ENCODE measurements around the gene KRTAP17-1. TPM values are rescaled to one million over a fixed set of nuclear protein-coding genes. Genes with fewer than 3 reads are reported as not detected.

The KRTAP17-1 gene
- total RNA-seq, 2 experiments from 2014 or later, result not detected

GRCh38 chr17:41322094-41322902, 6.8 kb upstream of the KRTAP17-1 start:
- Histone ChIP-seq H3K79me2 (ENCODE audit: insufficient read depth, low read depth, low read length) (no peaks in the 10 kb centered on the region), H3K4me2 (ENCODE audit: low read length) (no peak overlapping the region), H4K20me1 (ENCODE audit: insufficient read depth, low read length) (no peaks in the 10 kb centered on the region), H3K9me2 (ENCODE audit: insufficient read depth, low read length) (no peaks in the 10 kb centered on the region), H3K9me3 (ENCODE audit: low read length) (no peaks in the 10 kb centered on the region), H3K4me3 (ENCODE audit: low read depth, low read length, poor library complexity, severe bottlenecking) (no peak overlapping the region), H3K4me1 (ENCODE audit: insufficient read depth, low read length, poor library complexity, severe bottlenecking) (no peaks in the 10 kb centered on the region), H2AFZ (ENCODE audit: low read length) (no peak overlapping the region), H3K27ac (ENCODE audit: low read depth, low read length, poor library complexity, severe bottlenecking) (no peak overlapping the region), H3K36me3 (ENCODE audit: insufficient read depth, low read length) (no peaks in the 10 kb centered on the region)
- peak; percentile 46 for DNase-seq (ENCODE audit: low spot score)
- POLR2A ChIA-PET, result no interaction called here
- BruUV-seq (replicated peaks), result no TSS peak
- TF ChIP-seq CTCF (conservative IDR thresholded peaks at IDR 0.05; ENCODE audit: low read length) (peak; percentile 80), EZH2phosphoT487 (IDR thresholded peaks at IDR 0.05; ENCODE audit: borderline replicate concordance, low read depth, low read length) (no peak)
- CTCF ChIA-PET (ENCODE audit: unreplicated experiment), result no interaction called here
- intact Hi-C loops (cut with micrococcal nuclease; ENCODE audit: unreplicated experiment), result loop anchor here (2.0 to 10.0 kb wide), 3 partner anchors 343 to 517 kb away; no protein-coding TSS in a partner anchor

- ChIA-PET POLR2A (no interaction called here), CTCF (ENCODE audit: unreplicated experiment) (no interaction called here)
Observed at GRCh38 chr17:41318231-41318630, 2.7 kb upstream of the KRTAP17-1 start.

More at GRCh38 chr17:41318231-41318630, 2.7 kb upstream of the KRTAP17-1 start:
- H2AFZ ChIP-seq (ENCODE audit: low read length), result no peak overlapping the region
- H3K4me3 ChIP-seq (ENCODE audit: low read depth, low read length, poor library complexity, severe bottlenecking), result no peak overlapping the region
- H3K27ac ChIP-seq (ENCODE audit: low read depth, low read length, poor library complexity, severe bottlenecking), result no peak overlapping the region
- no peaks in the 10 kb centered on the region for H3K36me3 ChIP-seq (ENCODE audit: insufficient read depth, low read length)
- H3K9me2 ChIP-seq (ENCODE audit: insufficient read depth, low read length), result no peaks in the 10 kb centered on the region
- no peaks in the 10 kb centered on the region for H3K79me2 ChIP-seq (ENCODE audit: insufficient read depth, low read depth, low read length)
- DNase-seq (ENCODE audit: low spot score), result no peak
- BruUV-seq (replicated peaks), result no TSS peak
- intact Hi-C loops (cut with micrococcal nuclease; ENCODE audit: unreplicated experiment), result no loop called here
- H3K4me2 ChIP-seq (ENCODE audit: low read length), result no peak overlapping the region
- H3K9me3 ChIP-seq (ENCODE audit: low read length), result no peaks in the 10 kb centered on the region
- no peaks in the 10 kb centered on the region for H4K20me1 ChIP-seq (ENCODE audit: insufficient read depth, low read length)
- H3K4me1 ChIP-seq (ENCODE audit: insufficient read depth, low read length, poor library complexity, severe bottlenecking), result no peaks in the 10 kb centered on the region
- TF ChIP-seq EZH2phosphoT487 (IDR thresholded peaks at IDR 0.05; ENCODE audit: borderline replicate concordance, low read depth, low read length) (no peak), CTCF (conservative IDR thresholded peaks at IDR 0.05; ENCODE audit: low read length) (no peak)

Measured in OCI-LY7 (cell line).